Glomerular endothelial cell (primary cell): ENCODE measurements around the gene POMP. TPM values are rescaled to one million over a fixed set of nuclear protein-coding genes. Genes with fewer than 3 reads are reported as not detected.
"Not testable (repeated sequence)": the region's sequence is repeated elsewhere in the genome, so short reads cannot be mapped to it uniquely, and the experiment has no call there.

Experiments
- DNase-seq: peaks from one replicate; pipeline ENCODE4 v3.0.0-alpha.2; 2011; ENCODE audit warnings: low read depth, low spot score; ENCODE audit errors: extremely low read depth
- total RNA-seq: library from RNA; depleted of rRNA; stranded (reverse); fragments of >200 nt; gene quantifications from 2 replicates; pipeline ENCODE4 v1.2.3, GENCODE V29; 2015

Gene POMP
- total RNA-seq, 1 donor from 2014 or later, result 132 TPM

DNA sequence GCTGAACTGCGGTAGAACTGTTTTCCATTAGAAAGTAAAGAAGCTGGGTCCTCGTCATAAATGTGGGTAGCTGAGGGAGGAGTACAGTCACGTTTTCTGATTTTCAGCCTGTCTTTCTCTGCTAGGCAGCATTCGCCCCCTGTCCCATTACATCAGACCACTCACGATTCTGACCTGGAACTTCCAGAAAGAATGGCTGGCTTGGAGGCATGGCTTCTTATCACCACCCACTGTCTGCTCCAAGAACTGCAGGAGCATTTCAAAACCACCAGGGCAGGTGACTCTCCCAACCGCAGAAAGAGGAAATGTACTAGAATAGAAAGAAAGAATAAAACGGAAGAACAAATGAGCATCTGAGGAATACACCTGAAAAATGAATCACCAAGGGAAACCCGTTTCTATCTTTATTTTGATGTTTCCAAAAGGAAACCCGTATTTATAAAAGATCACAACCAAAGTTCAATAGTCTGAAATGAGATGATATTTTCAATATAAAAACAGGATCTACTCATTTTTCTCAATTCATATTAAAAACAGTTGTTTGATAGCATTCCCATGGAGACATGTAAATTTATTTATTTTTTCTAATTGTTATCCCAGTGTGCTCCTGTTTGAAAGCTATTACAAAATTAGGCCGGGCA lies 22.1 kb upstream of the POMP start:
- DNase-seq, result no peak

- no peak for DNase-seq
These were observed 21.1 kb upstream of the POMP start for GRCh38 chr13:28637714-28638355.

DNA sequence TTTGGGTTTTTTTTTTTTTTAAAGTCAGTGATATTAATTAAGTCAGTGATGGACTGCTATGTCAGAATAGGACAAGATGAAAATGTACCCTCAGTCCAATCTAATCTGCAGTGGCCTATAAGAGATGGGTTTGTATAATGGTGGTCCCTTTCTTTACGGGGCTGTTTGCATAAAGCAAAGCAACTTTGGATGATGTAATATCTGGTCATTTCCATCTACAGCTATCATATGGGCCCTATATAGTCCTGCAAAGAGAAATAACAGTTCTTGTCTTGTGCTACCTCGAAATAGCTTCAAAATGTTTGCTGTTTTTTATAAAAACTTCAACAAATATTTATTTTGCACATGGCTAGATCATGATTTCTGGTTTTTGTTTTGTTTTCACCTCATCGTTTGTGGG lies 20.2 kb upstream of the POMP start:
- no peak for DNase-seq

- peak; percentile 91 for DNase-seq
These were observed 17.9 kb upstream of the POMP start for GRCh38 chr13:28640861-28641599.

- DNase-seq, result no peak
These were observed 17.4 kb upstream of the POMP start for GRCh38 chr13:28641600-28641926.

DNA sequence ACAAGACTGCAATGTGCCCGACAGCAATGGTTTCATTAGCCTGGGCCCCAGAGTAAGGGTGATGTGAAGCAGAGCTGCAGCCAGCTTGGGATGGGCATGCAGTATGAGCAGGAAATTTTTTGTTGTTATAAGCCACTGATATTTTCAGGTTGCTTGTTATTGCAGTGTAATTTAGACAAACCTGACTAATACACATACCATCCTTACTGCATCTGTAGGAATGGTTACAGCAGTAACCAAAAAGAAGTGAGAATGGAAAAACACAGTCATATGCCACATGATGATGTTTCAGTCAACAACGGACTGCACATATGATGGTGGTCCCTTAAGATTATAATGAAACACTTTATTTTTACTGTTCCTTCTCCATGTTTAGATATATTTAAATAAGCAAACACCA lies 8.6 kb upstream of the POMP start:
- DNase-seq, result no peak

DNA sequence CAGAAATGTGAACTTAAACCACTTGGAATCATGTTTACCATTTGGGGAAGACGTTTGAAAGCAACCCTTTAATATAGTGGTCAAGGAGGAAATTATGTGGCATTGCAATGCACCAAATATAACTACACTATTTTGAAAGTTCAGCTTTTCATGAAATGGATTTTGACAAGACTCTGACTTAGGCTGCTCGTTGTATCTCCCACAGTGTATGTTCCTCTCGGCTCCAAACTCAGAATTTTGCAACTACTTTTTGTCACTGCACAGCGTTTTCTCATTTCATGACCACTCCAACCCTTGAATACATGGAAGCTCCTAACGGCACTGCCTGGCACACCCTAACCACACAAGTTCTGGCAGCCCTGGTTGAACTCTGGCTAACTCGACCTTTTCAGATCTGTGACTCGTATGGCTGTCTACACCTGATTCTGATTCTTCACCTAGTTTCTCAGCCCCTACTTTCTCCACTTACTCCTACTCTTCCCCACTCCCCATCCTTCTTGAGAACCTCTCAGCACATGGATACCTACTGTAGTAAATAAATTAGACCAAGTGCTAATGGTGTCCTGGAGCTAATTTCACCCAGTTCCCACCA lies 7.0 kb upstream of the POMP start:
- no peak for DNase-seq

DNA sequence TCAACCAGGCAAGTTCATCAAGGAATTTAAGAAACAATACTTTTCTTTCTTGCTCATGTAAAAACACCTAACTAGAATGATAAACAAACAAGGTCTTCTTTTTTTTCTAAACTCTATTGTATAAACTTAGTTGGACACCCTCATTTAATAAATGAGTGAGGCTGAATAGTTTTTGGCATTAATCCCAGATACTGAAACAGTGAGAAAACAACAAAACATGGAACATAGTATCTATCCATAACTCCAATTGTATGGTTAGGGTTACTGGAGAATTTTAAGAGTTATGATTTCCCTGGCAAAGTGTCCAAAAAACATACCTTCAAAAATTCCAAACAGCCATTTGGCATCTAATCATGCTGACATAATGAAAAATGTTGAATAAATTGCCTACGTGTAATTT lies 5.8 kb upstream of the POMP start:
- no peak for DNase-seq

GRCh38 chr13:28654276-28654675 lies 4.7 kb upstream of the POMP start:
- DNase-seq, result no peak

- no peak for DNase-seq
These were observed 3.4 kb upstream of the POMP start for GRCh38 chr13:28655561-28655960.

GRCh38 chr13:28657784-28658538 lies 969 bp upstream of the POMP start:
- no peak for DNase-seq

- DNase-seq, result no peak
These were observed 463 bp upstream of the POMP start for GRCh38 chr13:28658539-28658795.

DNA sequence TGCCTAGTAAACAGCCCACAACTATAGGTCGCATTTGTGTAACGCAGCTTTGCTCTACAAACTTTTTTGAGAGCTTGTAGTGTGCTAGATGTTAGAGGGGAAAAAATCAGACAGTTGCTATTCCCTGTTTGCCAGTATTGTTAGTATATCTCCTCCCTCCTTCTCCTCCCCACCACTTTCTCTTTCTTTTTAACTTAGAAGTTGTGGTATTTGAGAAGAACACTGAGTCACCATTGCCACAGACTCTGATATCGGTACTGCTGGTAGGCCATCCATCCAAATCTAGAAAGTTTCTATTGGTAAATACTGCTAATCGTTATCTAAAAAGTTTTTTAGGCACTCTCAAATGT lies 666 bp downstream of the POMP start:
- no peak for DNase-seq

DNA sequence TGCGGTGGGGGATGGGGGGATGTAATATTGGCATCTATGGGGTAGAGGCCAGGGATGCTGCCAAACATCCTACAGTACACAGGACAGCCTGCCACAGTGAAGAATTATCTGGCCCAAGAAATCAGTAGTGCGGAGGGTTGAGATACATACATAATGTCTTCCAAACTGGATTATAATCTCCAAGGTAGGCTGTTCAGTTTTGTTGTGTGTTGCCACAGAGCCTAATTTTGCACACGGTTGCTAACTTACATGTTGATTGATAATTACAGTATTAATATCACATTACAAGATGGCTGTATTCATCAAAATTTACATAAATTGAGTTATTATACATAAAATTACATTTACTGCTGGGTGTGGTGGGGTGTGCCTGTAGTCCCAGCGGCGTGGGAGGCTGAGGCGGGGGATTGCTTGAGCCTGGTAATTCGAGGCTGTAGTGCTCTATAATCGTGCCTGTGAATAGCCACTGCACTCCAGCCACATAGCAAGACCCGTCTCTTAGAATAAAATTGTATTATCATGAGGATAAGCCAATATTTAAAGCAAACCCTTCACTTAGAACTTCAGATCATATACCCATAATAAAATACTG lies 8.1 kb downstream of the POMP start:
- DNase-seq, result no peak

DNA sequence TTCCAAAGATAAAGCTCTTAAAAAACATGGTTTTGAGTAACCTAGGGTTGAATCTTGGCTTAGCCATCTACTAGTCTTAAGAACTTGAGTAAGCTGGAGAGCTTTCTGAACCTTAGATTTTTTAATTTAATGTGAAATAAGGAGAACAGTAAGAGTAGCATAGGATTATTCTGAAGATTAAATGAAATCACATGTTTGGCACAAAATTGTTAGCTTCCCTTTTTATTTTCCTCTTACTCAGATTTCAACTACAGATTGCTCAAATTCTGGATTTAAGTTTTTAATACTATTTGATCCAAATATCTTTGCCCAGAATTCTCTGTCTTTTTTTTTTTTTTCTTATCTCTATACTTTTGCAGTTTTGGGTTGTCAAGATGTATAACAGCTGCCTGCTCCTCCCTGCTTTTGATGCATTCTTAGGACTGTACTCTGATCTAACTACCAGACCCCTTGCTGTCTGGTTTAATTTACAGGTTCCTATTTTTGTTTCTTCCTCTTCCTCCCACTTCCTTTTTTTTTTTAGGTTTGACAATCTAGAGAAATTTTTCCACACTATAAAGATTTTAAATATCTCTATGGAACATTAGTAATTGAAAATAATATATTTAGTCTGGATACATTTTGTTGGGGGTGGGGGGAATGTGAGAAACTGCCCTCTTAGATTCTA lies 12.3 kb downstream of the POMP start:
- DNase-seq, result no peak

- DNase-seq, result no peak
These were observed 19.9 kb downstream of the POMP start for GRCh38 chr13:28678809-28679208.

DNA sequence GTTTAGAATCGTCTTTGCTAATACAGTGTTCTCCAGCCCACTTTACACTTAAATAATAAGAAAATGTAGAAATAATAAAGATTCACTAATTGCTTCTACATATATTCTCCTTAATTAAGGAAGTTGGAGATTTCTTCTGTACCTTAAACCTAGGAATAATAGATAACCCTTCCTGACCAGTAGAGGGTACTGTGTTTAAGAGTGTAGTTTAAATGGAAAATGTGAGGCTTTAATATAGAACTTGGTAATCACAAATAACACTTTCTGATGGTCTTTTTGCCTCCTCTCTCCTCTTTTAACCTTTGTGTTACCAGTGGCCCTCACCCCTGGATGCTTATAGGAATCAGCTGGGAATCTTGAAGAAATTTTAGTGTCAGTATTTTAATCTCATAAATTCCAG lies 20.7 kb downstream of the POMP start:
- no peak for DNase-seq

GRCh38 chr13:28680541-28680940 lies 21.6 kb downstream of the POMP start:
- DNase-seq, result no peak

- not testable (repeated sequence) for DNase-seq
These were observed 24.2 kb downstream of the POMP start for GRCh38 chr13:28683169-28683568.

GRCh38 chr13:28684257-28684656 lies 25.3 kb downstream of the POMP start:
- DNase-seq, result no peak

DNA sequence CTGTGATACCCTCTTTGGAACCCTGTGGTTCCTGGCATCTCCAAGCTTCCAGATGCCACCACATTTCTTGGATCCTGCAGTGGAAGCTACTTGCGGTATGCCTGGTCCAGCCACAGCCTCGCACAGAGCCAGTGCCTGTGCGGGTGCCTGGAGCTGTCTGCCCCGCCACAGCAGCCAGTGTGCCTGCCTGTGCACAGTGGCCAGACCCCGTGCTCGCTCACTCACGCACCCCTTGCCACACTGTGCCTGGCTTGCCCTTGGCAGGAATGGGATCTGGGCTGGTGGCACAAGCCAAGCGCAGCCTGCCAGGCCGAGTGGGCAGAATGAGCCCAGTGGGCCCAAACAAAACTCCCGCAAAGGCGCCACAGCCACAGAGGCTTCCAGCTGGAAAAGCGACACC lies 26.2 kb downstream of the POMP start:
- DNase-seq, result no peak
